NCI-H1694 (cell line): ENCODE measurements around the gene PSPN.
A peak's percentile ranks its signal among the peaks of the same experiment; 100 is the strongest.

ENCODE experiments used
- DNase-seq: peaks from one replicate; lab custom pipeline; 2025; lab: John Stamatoyannopoulos, UW

Gene PSPN, protein sequence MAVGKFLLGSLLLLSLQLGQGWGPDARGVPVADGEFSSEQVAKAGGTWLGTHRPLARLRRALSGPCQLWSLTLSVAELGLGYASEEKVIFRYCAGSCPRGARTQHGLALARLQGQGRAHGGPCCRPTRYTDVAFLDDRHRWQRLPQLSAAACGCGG

DNA sequence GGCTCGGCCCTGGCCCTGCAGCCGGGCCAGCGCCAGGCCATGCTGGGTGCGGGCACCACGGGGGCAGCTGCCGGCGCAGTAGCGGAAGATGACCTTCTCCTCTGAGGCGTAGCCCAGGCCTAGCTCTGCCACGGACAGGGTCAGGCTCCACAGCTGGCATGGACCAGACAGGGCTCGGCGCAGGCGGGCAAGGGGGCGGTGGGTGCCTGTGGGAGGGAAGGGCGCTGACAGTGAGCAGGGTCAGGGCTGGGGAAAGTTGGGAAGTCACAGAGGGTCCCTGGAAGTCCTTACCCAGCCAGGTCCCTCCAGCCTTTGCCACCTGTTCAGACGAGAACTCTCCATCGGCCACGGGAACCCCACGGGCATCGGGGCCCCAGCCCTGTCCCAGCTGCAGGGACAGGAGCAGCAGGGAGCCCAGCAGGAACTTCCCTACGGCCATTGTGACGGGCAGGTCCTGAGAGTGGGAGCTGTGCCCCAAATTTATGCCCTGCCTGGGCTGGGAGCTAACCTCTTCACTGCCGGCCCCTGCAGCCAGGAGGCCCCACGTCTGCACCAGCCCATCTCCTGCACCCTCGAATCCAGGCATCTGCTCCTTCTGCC, at the start of gene PSPN:
PSPN (minus strand) TSS at position 523 of the 600 bp plus-strand sequence; CDS start at position 439, 84 bp downstream.
- no peak for DNase-seq

DNA sequence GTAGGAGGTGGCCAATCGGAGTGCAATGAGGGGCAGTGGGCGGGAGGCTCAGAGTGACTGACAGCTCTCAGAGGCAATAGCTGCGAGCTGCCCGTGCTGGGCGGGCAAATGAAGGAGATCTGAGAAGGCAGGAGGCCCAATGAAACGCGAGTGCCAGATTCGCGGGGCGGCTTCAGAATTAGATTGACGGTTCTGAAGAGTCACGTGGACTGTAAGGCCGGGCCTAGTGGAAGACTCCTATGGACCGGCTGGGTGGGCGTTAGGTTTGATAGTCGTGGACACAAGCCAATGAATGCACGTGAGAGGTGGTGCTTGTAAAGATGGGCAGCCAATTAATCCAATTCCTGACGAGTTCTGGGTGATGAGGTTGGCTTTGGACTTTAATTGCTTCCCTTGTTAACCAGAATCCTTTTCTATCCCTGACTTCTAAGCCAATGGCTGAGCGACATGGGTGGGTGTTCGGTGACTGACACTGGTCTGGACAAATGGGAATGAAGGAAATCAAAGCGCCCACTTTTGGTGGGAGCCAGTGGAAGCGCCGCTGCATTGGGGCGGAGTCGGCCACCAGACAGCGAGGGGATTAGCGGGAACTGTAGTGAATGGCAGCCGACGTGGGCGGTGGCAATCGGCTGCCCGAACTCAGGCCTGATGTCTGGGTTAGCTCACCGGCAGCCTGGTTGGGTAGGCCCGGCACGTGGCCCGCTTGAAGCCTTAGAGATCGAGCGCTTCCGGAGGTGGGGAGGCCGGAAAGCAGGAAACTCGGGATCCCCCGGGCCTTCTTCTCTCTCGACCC, 49.4 kb upstream of the PSPN start:
- DNase-seq: peak; percentile 99

DNA sequence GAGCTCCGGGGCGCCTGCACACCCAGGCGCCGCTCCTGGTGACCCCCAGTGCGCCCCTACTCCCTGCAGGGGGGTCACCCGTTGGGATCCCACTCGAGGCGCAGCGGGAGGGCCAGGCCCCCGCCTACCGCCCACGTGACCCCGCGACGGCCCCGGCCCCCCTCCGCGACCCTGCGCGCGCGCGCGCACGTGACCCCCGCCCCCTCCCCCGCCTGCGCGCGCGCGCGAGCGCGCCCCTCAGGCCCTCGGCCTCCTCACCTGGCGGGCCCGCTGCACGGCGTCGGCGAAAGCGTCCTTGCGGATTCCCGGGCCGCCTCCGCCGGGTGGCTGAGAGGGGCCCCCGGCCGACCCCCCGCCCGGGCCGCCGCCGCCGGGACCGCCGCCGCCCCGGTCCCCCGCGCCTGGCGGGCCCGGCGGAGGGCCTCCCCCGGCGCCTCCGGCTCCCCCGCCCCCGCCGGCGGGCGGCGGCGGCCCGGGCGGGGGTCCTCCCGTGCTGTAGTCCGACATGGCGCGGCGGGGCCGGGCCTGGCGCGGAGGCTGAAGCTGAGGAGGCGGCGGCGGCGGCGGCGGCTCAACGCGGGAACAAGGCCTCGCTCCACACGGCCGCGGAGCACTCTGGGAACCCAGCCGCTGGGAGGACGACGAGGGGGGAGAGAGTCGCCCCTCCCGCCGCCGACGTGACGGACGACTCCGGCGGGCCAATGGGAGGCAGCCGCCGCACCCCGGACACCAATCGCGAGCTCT, 48.6 kb upstream of the PSPN start, which contains the start of gene KHSRP:
KHSRP (minus strand) TSS at position 617 of the 744 bp plus-strand sequence; CDS start at position 507, 110 bp downstream.
- no peak for DNase-seq

DNA sequence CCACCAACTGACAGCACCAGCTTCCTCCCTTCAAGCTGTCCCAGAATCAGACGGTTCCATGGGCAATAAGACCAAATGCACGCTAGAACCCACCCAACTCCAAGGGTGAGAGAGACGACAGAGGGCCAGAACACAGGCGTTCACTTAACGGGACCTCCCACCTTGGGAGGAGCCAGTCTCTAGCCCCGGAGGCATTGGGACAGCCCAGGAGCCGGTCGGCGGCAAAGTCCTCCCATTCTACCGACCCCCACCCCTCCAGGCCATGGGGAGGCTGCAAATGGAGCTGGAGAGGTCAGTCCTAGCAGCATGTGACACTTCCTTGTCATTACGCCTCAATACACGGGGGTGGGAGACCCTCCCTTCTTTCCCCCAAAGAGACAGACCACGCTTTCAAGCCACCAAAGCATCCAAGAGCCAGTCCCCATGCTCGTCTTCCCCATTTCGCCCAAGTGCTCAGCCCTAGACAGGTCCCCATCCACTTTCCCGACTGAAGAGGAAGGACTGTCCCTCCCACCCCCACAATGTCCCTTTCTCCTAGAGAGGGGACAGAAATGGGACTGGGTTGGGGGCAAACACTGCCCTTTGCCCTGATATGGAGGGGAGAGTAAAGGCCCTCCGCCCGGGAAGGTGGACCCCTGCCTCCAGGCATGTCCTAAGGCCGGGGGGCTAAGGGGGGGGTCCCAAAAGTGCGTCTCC, 47.9 kb upstream of the PSPN start:
- DNase-seq: no peak

DNA sequence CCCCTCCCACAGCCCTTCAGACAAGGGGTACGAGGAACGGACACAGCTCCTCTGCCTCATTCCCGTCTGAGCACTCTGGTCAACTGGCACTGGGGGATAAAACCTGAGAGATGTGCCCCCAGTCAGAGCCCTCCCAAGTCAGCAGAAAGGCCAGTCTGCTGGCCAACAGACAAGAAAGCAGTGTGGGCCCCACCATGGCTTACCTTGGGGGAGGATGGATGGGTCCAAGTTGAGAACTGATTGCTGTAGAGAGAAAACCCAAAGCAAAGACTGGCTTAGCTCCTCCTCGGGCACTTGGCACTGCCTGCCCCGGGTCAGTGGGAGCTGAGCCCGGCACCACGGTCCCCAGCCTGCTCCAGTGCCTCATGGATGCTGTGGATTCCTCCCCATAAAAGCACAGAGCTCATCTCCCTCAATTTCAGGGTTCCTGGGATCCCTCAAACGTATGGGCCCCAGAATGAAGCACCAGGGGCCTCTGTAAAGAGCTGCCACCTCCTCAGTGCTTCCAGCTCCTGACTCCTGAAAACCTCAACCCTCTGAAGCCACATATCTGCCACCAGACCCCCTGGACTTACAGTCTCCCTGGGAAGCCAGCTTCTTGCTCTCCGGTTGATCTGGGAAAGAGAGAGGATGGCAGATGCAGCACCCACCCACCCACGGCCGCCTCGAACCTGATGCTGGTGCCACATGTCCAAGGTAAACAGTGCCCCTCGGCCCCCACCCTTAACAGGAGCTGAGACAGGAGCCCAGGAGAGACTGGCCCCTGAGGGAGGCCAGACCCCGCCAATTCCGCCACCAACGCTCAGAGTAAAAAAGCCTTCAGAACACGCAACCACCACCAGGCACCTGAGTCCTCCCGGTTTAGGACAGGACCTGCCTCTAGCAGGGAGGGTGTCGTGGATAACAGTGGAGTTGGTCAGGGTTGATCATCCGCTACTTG, 45.6 kb upstream of the PSPN start:
- no peak for DNase-seq

DNA sequence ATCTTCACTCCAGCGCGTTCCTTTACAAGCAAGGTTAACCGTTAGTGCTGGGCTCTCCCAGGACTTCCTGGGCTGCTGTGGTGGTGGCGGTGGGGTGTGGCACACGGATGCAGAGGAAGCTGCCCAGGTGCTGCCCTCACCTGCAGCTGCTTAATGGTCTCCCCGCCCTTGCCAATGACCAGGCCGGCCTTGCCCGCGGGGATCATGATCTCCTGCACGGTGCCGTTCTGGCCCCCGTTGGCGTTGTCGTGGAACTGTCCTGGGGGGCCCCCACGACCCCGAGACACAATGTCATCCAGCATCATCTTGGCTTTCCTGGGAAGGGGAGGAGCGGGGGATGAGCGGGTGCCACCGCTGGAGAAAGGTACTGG, 42.8 kb upstream of the PSPN start:
- DNase-seq: no peak

DNA sequence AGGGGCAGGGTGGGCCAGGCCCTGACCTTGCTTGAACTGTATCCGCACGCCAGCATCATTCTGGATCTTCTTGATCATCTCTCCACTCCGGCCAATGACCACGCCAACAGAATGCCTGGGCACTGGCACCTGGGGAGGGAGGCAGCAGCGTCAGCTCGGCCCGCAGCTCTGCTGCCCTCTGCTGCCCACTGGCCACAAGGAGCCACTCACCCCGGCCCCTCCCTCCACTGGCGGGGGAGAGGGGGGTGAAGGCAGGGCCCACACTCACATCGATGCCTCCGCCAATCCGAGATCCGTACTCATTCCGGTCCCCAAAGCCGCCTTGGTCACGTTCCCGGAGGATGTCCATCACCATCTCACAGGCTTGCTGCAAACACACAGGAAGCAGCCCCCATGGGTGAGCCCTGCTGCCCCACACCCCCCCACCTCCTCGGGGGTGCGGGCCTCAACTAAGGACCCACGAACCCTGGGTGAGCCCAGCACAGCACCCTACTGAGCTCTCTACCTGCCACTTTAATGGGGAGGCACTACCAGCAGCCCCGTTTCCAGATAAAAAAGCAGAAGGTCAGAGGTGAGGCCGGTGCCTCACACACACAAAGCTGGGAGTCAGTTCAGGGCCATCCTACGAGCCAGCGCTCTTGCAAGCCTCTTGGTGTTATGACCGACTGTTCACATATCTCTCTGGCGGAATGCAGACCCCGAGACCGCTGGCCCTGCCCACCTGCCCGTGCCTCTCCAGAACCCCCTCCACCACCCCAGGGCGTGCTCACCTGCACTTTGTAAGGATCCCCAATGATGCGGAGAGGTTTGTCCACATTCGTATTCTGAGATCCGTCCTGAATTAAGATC, 42.2 kb upstream of the PSPN start:
- no peak for DNase-seq

DNA sequence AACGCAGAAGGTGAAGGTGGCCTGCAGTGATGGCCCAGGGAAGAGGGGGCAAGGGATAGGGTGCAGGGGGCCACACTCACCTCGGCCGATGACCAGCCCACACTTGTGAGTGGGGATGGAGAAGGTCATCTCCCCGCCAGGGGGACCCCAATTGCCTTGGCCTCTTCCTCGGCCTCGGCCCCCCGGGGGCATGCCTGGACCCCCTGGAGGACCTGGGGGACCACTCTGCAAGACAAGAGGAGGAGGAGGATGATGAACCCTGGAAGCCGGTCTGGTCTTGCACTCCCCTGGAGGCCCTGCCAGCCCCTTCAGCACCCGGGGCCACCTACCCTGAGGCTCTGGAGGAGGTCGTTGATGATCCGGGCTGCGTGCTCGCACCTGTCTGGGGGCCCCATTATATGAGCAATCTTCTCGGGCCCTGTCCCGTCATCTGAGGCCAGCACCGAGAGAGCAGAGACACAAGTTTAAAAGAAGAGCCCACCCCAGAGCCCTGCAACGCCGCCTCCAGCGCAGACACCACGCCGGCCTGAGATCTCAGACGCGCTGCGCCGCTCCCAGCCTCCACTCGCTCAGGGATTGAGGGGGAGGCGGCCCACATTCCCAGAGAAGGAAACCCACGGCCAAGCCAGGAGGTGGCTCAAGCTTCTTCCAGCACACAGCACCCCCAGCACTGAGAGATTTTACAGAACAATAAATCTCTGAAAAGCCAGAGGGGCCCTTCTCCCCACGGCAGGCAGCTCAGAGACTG, 41.1 kb upstream of the PSPN start:
- no peak for DNase-seq

DNA sequence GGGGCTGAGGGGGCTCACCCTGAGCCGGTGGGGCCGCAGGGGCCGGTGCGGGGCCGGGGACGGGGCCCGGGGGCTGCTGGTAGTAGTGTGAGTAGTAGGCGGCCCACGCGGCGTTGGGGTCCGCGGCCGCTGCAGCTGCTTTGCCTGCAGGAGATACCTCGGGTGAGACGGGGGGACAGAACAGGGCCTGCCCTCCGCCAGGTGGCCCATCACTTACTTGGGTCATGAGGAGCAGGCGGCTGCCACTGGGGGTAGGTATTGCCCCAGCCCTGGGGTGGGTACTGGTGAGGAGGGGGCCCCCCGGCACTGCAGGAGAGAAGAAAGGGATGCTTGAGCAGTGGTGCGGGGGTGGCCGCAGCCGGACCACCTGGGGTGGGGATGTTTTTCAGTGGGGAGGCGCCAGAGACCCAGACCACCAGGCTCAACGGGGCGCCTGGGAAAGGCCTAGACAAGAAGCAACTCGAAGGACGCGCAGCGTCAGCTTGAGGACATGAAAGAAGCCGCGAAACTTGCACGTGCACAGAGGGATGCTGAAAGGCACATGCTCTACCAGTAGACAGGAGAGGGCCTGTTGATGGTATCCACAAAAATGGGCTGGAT, 40.0 kb upstream of the PSPN start:
- no peak for DNase-seq

DNA sequence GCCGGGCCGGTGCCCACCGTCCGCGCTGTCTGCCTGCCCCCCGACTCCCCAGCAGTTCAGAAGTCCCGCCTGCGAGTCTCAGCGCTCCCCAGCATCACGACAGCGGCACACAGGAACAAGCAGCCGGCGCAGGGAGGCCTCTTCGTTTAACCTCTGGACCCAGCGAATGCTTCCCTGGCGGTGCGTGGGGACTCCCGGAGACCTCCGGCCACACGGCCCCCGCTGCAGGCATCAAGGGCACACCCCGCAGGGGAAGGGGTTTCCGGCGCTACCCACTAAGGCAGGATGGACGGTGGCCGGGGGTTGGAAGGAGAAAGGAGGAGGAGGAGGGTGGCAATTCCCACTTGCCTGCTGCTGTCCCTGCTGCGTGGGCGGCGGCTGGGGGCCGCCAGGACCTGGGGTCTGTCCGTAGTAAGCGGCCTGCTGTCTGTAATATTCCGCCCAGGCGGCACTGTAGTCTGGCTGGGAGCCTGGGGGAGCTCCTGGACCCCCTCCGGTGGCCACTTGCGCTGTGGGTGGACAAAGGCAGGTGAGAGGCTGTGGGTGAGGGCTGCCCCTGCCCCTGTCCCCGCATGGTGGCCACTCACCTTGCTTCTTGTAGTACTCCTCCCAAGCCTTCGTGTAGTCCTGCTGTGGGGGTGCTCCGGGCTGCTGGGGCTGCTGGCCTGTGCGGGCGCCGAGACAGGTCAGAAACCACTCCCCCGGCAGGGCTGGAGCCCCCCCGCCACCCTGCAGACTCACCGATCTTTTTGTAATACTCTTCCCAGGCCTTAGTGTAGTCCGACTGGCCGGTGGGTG, 39.3 kb upstream of the PSPN start:
- DNase-seq: no peak

DNA sequence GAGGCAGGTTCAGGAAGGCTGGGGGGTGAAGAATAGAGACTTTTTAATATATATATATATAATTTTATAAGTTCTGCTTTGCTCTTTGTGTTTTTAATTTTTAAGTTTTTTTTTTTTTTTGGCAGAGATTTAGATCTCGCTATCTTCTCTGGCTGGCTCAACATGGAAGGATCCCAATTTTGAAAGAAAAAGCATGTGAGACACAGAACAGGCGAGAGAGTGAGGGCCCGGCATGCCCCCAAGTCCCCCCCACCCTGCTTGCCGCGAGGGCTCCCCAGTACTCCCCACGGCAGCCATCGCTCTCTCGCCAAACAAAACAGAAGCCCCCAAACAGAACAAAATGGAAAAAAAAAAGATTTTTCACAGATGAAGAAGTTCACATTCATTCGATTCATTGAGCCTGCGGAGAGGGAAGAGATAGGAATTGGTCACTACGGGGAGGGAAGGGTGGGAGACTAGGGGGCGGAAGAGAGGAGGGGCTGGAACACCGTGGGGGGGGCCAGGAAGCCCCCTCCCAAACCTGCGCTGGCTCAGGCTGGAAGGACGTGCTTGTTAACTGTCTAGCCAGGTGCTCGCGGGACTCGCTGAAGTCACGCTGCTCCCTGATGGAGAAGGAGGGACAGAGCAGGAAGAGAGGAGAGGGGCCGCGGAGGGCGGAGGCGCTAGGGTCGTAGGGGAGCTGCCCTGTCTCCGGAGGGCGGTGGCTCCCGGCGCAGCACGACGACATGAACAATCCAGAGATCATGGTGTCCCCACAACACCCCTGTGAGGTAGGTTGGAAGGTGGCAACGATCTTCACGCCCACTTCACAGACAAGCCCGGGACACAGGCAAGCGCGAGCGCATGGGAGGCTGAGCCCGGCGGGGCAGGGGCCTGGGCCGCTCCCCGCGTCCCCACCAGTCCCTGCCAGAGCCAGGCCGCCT, 38.2 kb upstream of the PSPN start:
- no peak for DNase-seq

DNA sequence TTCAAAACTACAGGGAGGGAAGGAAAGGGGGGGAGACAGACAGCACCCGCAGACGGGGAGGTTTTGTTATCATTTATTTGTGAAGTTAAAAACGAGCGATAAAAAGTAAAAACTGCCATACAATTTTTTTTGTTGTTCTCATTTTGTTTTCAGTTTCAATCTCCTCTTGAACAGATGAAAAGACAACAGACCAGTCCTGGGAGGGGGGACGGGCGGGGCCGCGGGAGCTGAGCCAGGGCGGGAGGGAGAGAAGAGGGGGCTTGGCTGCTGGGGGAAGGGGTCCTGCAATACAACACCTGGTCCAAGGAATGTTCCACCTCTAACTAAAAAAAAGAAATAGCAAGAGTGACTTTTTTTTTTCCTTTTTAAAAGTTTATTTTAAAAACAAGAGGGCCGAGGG, 37.6 kb upstream of the PSPN start:
- DNase-seq: no peak

DNA sequence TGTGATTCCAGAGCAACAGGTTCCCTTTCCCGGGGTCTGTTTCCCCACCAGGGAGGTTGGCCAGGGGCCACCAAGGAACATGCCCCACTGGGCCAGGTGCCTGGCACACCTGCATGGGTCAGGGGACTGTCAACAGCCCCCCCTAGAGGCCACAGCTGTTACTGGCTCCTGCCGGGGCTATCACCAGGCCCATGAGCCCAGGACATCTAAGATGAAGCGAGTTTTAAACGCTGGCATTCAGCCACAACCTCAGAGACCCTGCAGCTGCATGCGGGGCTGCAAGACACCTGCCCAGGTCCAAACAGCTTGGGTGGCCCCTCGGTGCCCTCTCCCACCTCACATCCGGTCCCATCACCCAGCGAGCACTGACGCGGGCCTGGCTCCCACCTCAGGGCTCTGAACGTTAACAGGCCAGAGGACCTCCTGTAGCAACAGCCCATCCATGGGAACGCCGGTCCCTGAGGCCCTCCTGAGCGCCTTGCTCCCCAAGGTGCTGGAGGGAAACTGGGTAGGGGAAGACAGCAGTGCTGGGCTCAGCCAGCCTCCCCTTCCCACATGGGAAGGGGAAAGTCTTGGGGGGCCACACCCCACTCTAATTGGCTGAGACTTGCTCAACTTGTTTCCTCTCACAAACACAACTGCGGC, 36.8 kb upstream of the PSPN start:
- no peak for DNase-seq

DNA sequence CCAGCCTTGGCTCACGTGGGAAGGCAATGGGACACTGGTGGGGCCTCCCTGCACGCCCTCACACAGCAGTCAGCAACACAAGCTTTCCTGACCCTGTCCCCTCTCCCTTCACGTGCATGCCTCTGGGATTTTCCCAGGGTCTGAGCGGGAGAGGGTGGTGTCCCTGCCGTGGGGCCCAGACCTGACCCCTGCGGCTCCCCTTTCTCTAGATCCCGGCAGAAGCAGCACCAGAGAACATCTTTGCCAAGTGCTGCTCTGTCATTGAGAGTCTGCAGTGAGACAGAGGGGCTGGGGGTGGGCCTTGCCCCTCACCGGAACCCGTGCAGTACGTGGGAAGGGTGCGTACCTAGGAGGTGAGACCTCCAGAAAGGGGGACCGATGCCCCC, 36.3 kb upstream of the PSPN start:
- DNase-seq: no peak

DNA sequence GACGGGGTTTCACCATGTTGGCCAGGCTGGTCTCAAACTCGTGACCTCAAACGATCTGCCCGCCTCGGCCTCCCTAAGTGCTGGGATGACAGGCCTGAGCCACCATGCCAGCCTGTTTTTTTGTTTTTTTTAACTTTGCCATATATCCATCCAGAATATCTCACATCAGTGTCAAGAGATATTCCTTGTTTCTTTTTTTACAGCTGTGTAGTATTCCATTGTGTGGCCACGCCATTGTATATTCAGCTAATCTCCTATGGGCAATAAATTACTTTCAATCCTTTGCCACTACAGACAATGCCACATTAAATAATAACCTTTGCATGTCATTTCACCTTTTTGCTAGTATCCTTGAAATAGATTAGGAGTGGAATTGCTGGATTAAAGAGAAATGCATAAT, 33.6 kb upstream of the PSPN start:
- no peak for DNase-seq

DNA sequence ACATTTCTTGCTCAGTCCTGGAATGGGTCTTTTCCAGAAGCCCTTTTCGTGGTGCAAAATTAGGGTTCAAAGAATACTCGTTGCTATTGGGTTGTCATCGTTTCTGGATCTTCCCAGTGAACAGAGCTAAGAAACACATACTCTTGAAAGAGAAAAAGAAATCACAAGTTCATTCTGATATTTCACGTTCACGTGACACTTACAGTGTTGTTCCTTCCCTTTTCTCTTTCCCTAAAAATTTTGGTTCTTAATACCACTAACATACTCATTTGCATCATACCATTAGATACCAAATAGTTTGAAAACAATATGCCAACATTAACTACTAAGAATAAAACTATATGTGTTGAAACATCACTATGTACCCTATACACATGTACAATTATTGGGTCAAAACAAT, 30.7 kb upstream of the PSPN start:
- no peak for DNase-seq
